OCI-LY1 (cell line): Measurements from ENCODE around the gene LPAR1.

Source experiments
- H2AFZ ChIP-seq: fragments of 200-600 bp; sonication (generic), shearing (Covaris generic); 2 replicates; pipeline ENCODE4 v1.6.0; 2014; ENCODE audit warnings: antibody characterized with exemption, mild to moderate bottlenecking, low read length
- H3F3A ChIP-seq: fragments of 200-600 bp; sonication (generic), shearing (Covaris generic); 2 replicates; pipeline ENCODE4 v1.6.0; 2014; ENCODE audit warnings: mild to moderate bottlenecking, antibody characterized with exemption, low read length, moderate library complexity; ENCODE audit not compliant: insufficient read depth
- H3K27ac ChIP-seq: fragments of 200-600 bp; sonication (generic); 2 replicates; pipeline ENCODE4 v1.5.1; 2014; ENCODE audit warnings: low read length, mixed run types, mild to moderate bottlenecking, low read depth; ENCODE audit not compliant: poor library complexity, severe bottlenecking
- H3K27me3 ChIP-seq: fragments of 200-600 bp; sonication (generic); 2 replicates; pipeline ENCODE4 v1.6.0; 2014; ENCODE audit warnings: antibody characterized with exemption, mild to moderate bottlenecking, low read length, moderate library complexity; ENCODE audit not compliant: insufficient read depth
- H3K36me3 ChIP-seq: fragments of 200-600 bp; sonication (generic); 2 replicates; pipeline ENCODE4 v1.6.1; 2014; ENCODE audit warnings: mild to moderate bottlenecking, antibody characterized with exemption, low read length, moderate library complexity, mixed read lengths; ENCODE audit not compliant: insufficient read depth
- H3K4me1 ChIP-seq: fragments of 200-600 bp; sonication (generic); 2 replicates; pipeline ENCODE4 v1.5.1; 2014; ENCODE audit warnings: mild to moderate bottlenecking, low read length, moderate library complexity; ENCODE audit not compliant: insufficient read depth, severe bottlenecking
- H3K4me2 ChIP-seq: fragments of 200-600 bp; sonication (generic), shearing (Covaris generic); 2 replicates; pipeline ENCODE4 v1.6.1; 2014; ENCODE audit warnings: low read length
- H3K4me3 ChIP-seq: fragments of 200-600 bp; sonication (generic); 2 replicates; pipeline ENCODE4 v1.5.1; 2014; ENCODE audit warnings: low read length, low read depth, mild to moderate bottlenecking, mixed read lengths; ENCODE audit not compliant: poor library complexity, severe bottlenecking
- H3K79me2 ChIP-seq: fragments of 200-600 bp; shearing (Covaris generic); 2 replicates; pipeline ENCODE4 v1.6.1; 2016; ENCODE audit warnings: mixed run types, low read length, mixed read lengths; ENCODE audit not compliant: insufficient read depth
- H3K9ac ChIP-seq: fragments of 200-600 bp; sonication (generic), shearing (Covaris generic); 2 replicates; pipeline ENCODE4 v1.6.1; 2014; ENCODE audit warnings: mild to moderate bottlenecking, low read length, mixed read lengths
- H3K9me2 ChIP-seq: fragments of 200-600 bp; sonication (generic), shearing (Covaris generic); 2 replicates; pipeline ENCODE4 v1.6.1; 2014; ENCODE audit warnings: low read depth, mild to moderate bottlenecking, low read length, mixed read lengths
- H3K9me3 ChIP-seq: fragments of 200-600 bp; shearing (Covaris generic); 2 replicates; pipeline ENCODE4 v1.6.1; 2014; ENCODE audit warnings: low read length, mixed read lengths
- H4K20me1 ChIP-seq: fragments of 200-600 bp; sonication (generic), shearing (Covaris generic); 2 replicates; pipeline ENCODE4 v1.6.0; 2016; ENCODE audit warnings: mild to moderate bottlenecking, low read length; ENCODE audit not compliant: insufficient read depth
- EZH2 ChIP-seq: fragments of 200-600 bp; sonication (generic), shearing (Covaris generic); IDR thresholded peaks from 2 replicates; pipeline ENCODE4 v1.8.0; 2017; ENCODE audit warnings: borderline replicate concordance, mixed run types, mild to moderate bottlenecking, antibody characterized with exemption, low read length, moderate library complexity, mixed read lengths
- TF ChIP-seq, protein P1 (sequence below): fragments of 200-600 bp; sonication (generic), shearing (Covaris generic); IDR thresholded peaks from 2 replicates; pipeline ENCODE4 v1.5.1; 2017; ENCODE audit warnings: mild to moderate bottlenecking, antibody characterized with exemption, low read length, moderate library complexity, mixed read lengths

LPAR1 gene

GRCh38 chr9:110950041-110950645 is 88.1 kb downstream of the LPAR1 start:
- no peaks in the 10 kb centered on the region for H3K27me3 ChIP-seq
- no peaks in the 10 kb centered on the region for H3K79me2 ChIP-seq
- no peaks in the 10 kb centered on the region for H3K36me3 ChIP-seq
- H3K9me2 ChIP-seq, result no peaks in the 10 kb centered on the region
- no peak overlapping the region for H3K27ac ChIP-seq
- no peaks in the 10 kb centered on the region for H4K20me1 ChIP-seq
- H3K4me2 ChIP-seq, result no peak overlapping the region
- H3K4me3 ChIP-seq, result no peak overlapping the region
- H3K4me1 ChIP-seq, result no peaks in the 10 kb centered on the region
- H3F3A ChIP-seq, result no peaks in the 10 kb centered on the region
- H2AFZ ChIP-seq, result no peak overlapping the region
- TF ChIP-seq, protein P1, sequence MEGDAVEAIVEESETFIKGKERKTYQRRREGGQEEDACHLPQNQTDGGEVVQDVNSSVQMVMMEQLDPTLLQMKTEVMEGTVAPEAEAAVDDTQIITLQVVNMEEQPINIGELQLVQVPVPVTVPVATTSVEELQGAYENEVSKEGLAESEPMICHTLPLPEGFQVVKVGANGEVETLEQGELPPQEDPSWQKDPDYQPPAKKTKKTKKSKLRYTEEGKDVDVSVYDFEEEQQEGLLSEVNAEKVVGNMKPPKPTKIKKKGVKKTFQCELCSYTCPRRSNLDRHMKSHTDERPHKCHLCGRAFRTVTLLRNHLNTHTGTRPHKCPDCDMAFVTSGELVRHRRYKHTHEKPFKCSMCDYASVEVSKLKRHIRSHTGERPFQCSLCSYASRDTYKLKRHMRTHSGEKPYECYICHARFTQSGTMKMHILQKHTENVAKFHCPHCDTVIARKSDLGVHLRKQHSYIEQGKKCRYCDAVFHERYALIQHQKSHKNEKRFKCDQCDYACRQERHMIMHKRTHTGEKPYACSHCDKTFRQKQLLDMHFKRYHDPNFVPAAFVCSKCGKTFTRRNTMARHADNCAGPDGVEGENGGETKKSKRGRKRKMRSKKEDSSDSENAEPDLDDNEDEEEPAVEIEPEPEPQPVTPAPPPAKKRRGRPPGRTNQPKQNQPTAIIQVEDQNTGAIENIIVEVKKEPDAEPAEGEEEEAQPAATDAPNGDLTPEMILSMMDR, result no peak
- no peak for TF ChIP-seq EZH2
- H3K9me3 ChIP-seq, result no peaks in the 10 kb centered on the region; the same call in 1 of the 2 replicates
- no peak overlapping the region for H3K9ac ChIP-seq

- no peaks in the 10 kb centered on the region for H3K79me2 ChIP-seq
Measured at GRCh38 chr9:110949081-110949480, 89.2 kb downstream of the LPAR1 start.

GRCh38 chr9:110947491-110948044 is 90.7 kb downstream of the LPAR1 start:
- no peak overlapping the region for H2AFZ ChIP-seq
- H3K4me1 ChIP-seq, result no peaks in the 10 kb centered on the region
- H3K9ac ChIP-seq, result no peak overlapping the region
- no peaks in the 10 kb centered on the region for H3K79me2 ChIP-seq
- no peaks in the 10 kb centered on the region for H3K27me3 ChIP-seq
- no peaks in the 10 kb centered on the region for H3K9me2 ChIP-seq
- H3K27ac ChIP-seq, result no peak overlapping the region
- no peaks in the 10 kb centered on the region for H3F3A ChIP-seq
- TF ChIP-seq EZH2, result no peak
- TF ChIP-seq, protein P1, result no peak
- H3K4me2 ChIP-seq, result no peak overlapping the region
- H3K4me3 ChIP-seq, result no peak overlapping the region
- no peaks in the 10 kb centered on the region for H3K9me3 ChIP-seq
- H4K20me1 ChIP-seq, result no peaks in the 10 kb centered on the region
- H3K36me3 ChIP-seq, result no peaks in the 10 kb centered on the region

More at GRCh38 chr9:110949081-110949480, 89.2 kb downstream of the LPAR1 start:
- H3K4me2 ChIP-seq, result no peak overlapping the region
- no peaks in the 10 kb centered on the region for H3K27me3 ChIP-seq
- TF ChIP-seq EZH2, result no peak
- TF ChIP-seq, protein P1, result no peak
- H3K9me2 ChIP-seq, result no peaks in the 10 kb centered on the region
- no peak overlapping the region for H3K9ac ChIP-seq
- H3K9me3 ChIP-seq, result no peaks in the 10 kb centered on the region; the same call in 1 of the 2 replicates
- no peaks in the 10 kb centered on the region for H3K4me1 ChIP-seq
- H2AFZ ChIP-seq, result no peak overlapping the region
- no peak overlapping the region for H3K4me3 ChIP-seq
- H3K27ac ChIP-seq, result no peak overlapping the region
- H3K36me3 ChIP-seq, result no peaks in the 10 kb centered on the region
- no peaks in the 10 kb centered on the region for H3F3A ChIP-seq
- no peaks in the 10 kb centered on the region for H4K20me1 ChIP-seq
